ENCODE measurements around the gene PXMP4.

DNA sequence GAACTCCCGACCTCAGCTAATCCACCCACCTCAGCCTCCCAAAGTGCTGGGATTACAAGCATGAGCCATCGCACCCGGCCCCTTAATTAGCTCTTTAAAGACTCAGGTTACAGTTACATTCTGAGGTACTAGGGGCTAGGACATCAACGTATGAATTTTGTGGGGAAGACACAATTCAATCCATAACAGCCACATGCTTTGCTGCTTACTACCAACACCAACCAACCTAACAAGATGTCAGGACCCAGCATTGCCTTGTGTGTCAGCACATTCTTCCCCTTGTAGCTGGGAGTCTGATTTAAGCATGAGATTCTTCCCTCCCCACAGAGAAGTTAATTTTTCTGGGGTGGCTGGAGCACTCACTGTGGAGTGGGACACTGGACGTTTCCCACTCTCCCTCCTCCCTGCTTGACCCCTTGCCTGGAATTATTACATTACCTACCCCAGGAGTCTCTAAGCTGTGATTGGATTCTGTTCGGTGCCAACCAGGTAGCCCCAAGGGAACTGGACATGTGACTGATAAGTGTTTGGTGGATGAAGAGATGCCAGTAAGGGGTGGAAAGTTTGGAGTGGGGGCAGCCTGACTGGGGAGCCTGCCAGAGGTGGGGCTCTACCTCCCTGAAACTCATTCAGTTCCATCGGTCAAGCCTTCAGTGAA, 5.6 kb upstream of the PXMP4 start:
- TF ChIP-seq CTCF (IDR thresholded peaks at IDR 0.05; ENCODE audit: low read depth, low read length), result no peak
- TF ChIP-seq EZH2phosphoT487 (IDR thresholded peaks at IDR 0.05; ENCODE audit: low read depth), result no peak

Measured in OCI-LY3 (cell line).